Measurements from ENCODE around the gene LIPM.

LIPM gene

GRCh38 chr10:88841316-88842111, 39.0 kb downstream of the LIPM start:
- no peak for DNase-seq

GRCh38 chr10:88843171-88843570, 40.6 kb downstream of the LIPM start:
- no peak for DNase-seq

- no peak for DNase-seq
These were observed 46.0 kb downstream of the LIPM start for GRCh38 chr10:88848499-88848898.

- no peak for DNase-seq
These were observed 46.7 kb downstream of the LIPM start for GRCh38 chr10:88849234-88849633.

- no peak for DNase-seq
These were observed 48.2 kb downstream of the LIPM start for GRCh38 chr10:88850712-88851111.

- no peak for DNase-seq
These were observed 49.2 kb downstream of the LIPM start, which contains the start of gene ANKRD22 for GRCh38 chr10:88851706-88852105. Gene ANKRD22, minus strand, starts transcription at chr10:88851844. Its CDS starts 237 bp downstream, at chr10:88851607.

GRCh38 chr10:88852327-88852726, 49.8 kb downstream of the LIPM start:
- no peak for DNase-seq

GRCh38 chr10:88853155-88853881, 50.8 kb downstream of the LIPM start:
- no peak for DNase-seq

GRCh38 chr10:88854684-88855083, 52.2 kb downstream of the LIPM start:
- no peak for DNase-seq

- DNase-seq, result no peak
These were observed 55.3 kb downstream of the LIPM start for GRCh38 chr10:88857831-88858230.

- no peak for DNase-seq
These were observed 56.0 kb downstream of the LIPM start for GRCh38 chr10:88858491-88858890.

- no peak for DNase-seq
These were observed 58.5 kb downstream of the LIPM start for GRCh38 chr10:88861036-88861435.

- DNase-seq, result no peak
These were observed 62.8 kb downstream of the LIPM start for GRCh38 chr10:88865281-88865876.

GRCh38 chr10:88866454-88866853, 63.9 kb downstream of the LIPM start:
- no peak for DNase-seq

GRCh38 chr10:88870089-88870488, 67.6 kb downstream of the LIPM start:
- DNase-seq, result no peak
